GM18505 (cell line): Measurements from ENCODE around the gene MTUS2.

Experiments used
- ATAC-seq: cut with Tn5 transposase; IDR thresholded peaks from one replicate; pipeline ENCODE4 v1.9.1; 2021; ENCODE audit not compliant: unreplicated experiment
- POLR2A ChIP-seq: IDR thresholded peaks from 4 replicates; pipeline ENCODE4 v1.6.1; 2011; ENCODE audit warnings: borderline replicate concordance; ENCODE audit not compliant: insufficient read depth, insufficient read length; ENCODE audit errors: extremely low read depth

The MTUS2 gene

GRCh38 chr13:28991764-28992163 is 171.6 kb downstream of the MTUS2 start:
- no peak for TF ChIP-seq POLR2A
- no peak for ATAC-seq

GRCh38 chr13:29000826-29001225 is 180.7 kb downstream of the MTUS2 start:
- TF ChIP-seq POLR2A, result no peak
- no peak for ATAC-seq

GRCh38 chr13:29005035-29005762 is 185.1 kb downstream of the MTUS2 start:
- ATAC-seq, result no peak
- TF ChIP-seq POLR2A, result no peak

GRCh38 chr13:29005763-29006120 is 185.6 kb downstream of the MTUS2 start:
- ATAC-seq, result no peak
- no peak for TF ChIP-seq POLR2A

GRCh38 chr13:29006359-29006850 is 186.3 kb downstream of the MTUS2 start:
- no peak for TF ChIP-seq POLR2A
- no peak for ATAC-seq

- TF ChIP-seq POLR2A, result no peak
- ATAC-seq, result no peak
Measured at GRCh38 chr13:29008296-29008695, 188.2 kb downstream of the MTUS2 start.

GRCh38 chr13:29020314-29020713 is 200.2 kb downstream of the MTUS2 start:
- no peak for TF ChIP-seq POLR2A
- no peak for ATAC-seq

GRCh38 chr13:29021311-29021710 is 201.2 kb downstream of the MTUS2 start:
- no peak for ATAC-seq
- TF ChIP-seq POLR2A, result no peak

GRCh38 chr13:29021717-29022116 is 201.6 kb downstream of the MTUS2 start:
- no peak for ATAC-seq
- no peak for TF ChIP-seq POLR2A

GRCh38 chr13:29022410-29022809 is 202.3 kb downstream of the MTUS2 start:
- no peak for ATAC-seq
- no peak for TF ChIP-seq POLR2A

GRCh38 chr13:29022968-29023367 is 202.8 kb downstream of the MTUS2 start:
- no peak for ATAC-seq
- no peak for TF ChIP-seq POLR2A

- no peak for ATAC-seq
- no peak for TF ChIP-seq POLR2A
Measured at GRCh38 chr13:29024783-29025182, 204.6 kb downstream of the MTUS2 start.

- TF ChIP-seq POLR2A, result no peak
Measured at GRCh38 chr13:29028868-29029267, 208.7 kb downstream of the MTUS2 start.

GRCh38 chr13:29038700-29039099 is 218.6 kb downstream of the MTUS2 start:
- no peak for TF ChIP-seq POLR2A
- ATAC-seq, result no peak

More at GRCh38 chr13:29028868-29029267, 208.7 kb downstream of the MTUS2 start:
- no peak for ATAC-seq
